HG03571 (cell line): Measurements from ENCODE around the gene BCR.

Experiments
- ATAC-seq: cut with Tn5 transposase; IDR thresholded peaks from one replicate; pipeline ENCODE4 v1.9.1; 2021; ENCODE audit not compliant: unreplicated experiment

The BCR gene

GRCh38 chr22:23272834-23273233 lies 92.5 kb downstream of the BCR start:
- no peak for ATAC-seq

GRCh38 chr22:23273445-23274145 lies 93.3 kb downstream of the BCR start:
- ATAC-seq, result no peak

- no peak for ATAC-seq
Measured at GRCh38 chr22:23274146-23274526, 93.8 kb downstream of the BCR start.

GRCh38 chr22:23274891-23275694 lies 94.8 kb downstream of the BCR start:
- no peak for ATAC-seq

GRCh38 chr22:23275751-23276150 lies 95.4 kb downstream of the BCR start:
- no peak for ATAC-seq

GRCh38 chr22:23276656-23277582 lies 96.6 kb downstream of the BCR start:
- no peak for ATAC-seq

- ATAC-seq, result no peak
Measured at GRCh38 chr22:23277583-23278295, 97.4 kb downstream of the BCR start.

GRCh38 chr22:23278883-23279675 lies 98.8 kb downstream of the BCR start:
- ATAC-seq, result no peak

- no peak for ATAC-seq
Measured at GRCh38 chr22:23279781-23280180, 99.5 kb downstream of the BCR start.

- no peak for ATAC-seq
Measured at GRCh38 chr22:23280356-23281052, 100.2 kb downstream of the BCR start.

- ATAC-seq, result no peak
Measured at GRCh38 chr22:23281053-23281405, 100.7 kb downstream of the BCR start.

- ATAC-seq, result no peak
Measured at GRCh38 chr22:23281406-23282088, 101.2 kb downstream of the BCR start.

- ATAC-seq, result no peak
Measured at GRCh38 chr22:23282089-23282501, 101.8 kb downstream of the BCR start.

- no peak for ATAC-seq
Measured at GRCh38 chr22:23282516-23282915, 102.2 kb downstream of the BCR start.

GRCh38 chr22:23282986-23283385 lies 102.7 kb downstream of the BCR start:
- no peak for ATAC-seq

- no peak for ATAC-seq
Measured at GRCh38 chr22:23283591-23284503, 103.5 kb downstream of the BCR start.

- no peak for ATAC-seq
Measured at GRCh38 chr22:23284504-23285033, 104.3 kb downstream of the BCR start.

- ATAC-seq, result no peak
Measured at GRCh38 chr22:23285236-23285635, 104.9 kb downstream of the BCR start.
